GM21723 (cell line): ENCODE data around the gene CRTAC1.

ENCODE experiments used
- ATAC-seq: cut with Tn5 transposase; IDR thresholded peaks from one replicate; pipeline ENCODE4 v1.9.1; 2021; ENCODE audit warnings: mild to moderate bottlenecking, moderate library complexity; ENCODE audit not compliant: unreplicated experiment

CRTAC1 gene

DNA sequence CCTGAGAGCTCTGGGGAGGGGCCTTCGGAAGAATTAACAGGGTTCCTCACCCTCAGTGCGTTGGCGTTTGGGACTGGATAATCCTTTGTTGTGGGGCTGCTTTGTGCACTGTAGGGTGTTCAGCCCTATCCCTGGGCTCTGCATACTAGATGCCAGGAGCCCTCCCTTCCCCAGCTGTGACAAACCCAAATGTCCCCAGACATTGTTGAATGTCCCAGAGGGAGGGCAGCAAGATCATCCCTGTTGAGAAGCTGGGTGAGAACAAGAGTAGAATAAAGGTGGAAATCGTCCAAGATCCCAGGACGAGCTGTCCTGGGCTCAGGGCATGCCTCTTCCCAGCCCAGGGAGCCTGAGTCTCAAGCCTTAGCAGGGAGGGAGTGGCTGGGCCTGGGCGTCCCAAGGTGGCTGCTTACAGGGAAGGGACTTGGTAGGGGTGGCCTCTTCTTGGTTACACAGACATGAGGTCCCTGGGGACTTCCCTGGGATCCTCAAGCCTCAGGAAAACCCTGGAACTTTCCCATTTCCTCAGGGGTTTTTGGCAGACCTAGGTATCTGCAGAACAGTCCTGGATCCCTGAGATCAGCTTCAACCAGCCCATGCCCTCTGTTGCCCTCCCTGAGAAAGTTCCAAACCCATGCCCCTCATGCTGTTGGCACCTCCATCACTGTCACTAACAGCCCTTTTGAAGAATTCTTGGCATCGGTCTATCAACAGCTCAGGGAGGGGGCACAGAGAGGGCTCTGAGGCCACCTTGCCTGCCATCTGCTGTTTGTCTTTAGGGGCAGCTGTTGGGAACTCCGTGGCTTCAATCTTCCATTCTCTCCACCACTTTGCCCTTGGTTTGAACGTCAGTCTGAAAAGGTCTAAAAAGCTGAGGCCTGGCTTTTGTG is 127.0 kb downstream of the CRTAC1 start:
- no peak for ATAC-seq

DNA sequence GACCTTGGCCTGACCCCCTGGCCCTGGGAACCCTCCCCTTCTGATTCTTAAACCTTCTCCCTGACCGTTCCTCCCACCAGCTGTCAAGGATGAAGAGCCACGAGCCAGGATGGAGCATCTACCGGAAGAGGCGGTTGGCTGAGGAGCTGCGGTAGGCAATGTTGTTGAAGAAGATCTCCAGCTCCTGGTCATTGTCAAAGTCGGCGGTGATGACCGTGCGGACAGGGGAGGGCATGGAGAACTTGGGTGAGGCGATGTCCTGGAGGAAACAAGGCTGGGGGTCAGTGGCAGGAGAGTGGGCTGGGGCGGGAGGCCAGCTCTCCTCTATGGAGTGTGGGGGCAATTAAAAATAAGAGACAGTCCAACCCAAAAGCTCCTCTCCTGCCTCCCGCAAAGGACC is 129.0 kb downstream of the CRTAC1 start:
- ATAC-seq, result no peak

DNA sequence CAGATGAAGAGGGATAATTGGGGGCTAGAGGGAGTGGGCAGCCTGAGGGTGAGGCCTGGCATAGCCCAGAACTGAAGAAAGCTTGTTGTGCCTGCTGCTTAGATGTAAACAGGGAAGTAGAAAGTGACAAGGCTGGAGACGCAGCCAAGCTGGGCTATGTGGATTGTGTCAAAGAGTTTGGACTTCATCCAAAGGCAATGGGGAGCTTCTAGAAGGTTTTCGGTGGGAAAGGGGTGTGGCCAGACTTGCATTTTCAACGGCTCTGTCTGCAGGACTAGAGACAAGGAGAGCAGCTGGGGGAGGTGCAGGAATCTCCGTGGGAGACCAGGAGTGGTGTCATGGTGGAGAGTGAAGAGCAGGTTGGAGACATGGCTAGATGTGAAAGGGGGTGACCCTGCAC is 132.0 kb downstream of the CRTAC1 start:
- ATAC-seq, result no peak

GRCh38 chr10:97896756-97897358 is 133.6 kb downstream of the CRTAC1 start:
- ATAC-seq, result no peak

- ATAC-seq, result no peak
Observed at GRCh38 chr10:97895915-97896314, 134.5 kb downstream of the CRTAC1 start.

DNA sequence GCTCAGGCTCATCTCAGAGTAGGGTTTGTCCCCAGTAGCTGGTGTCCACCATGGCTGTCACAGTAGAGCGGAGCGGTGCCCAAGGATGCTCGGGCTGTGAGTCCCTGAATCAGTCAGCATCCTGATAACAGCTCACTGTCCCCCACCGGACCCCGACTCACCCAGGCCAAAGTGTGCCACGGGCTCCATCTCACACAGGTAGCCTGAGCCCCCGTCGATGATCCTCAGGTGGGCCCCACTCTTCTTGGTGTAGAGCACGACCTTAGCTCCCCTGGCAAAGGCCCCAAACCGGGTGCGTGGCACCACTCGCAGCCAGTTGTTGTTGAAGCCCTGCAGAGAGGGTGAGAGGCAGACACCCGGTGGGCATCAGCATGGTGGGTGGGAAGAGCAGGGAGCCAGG is 135.3 kb downstream of the CRTAC1 start:
- ATAC-seq, result no peak

GRCh38 chr10:97894092-97894491 is 136.3 kb downstream of the CRTAC1 start:
- no peak for ATAC-seq

- no peak for ATAC-seq
Observed at GRCh38 chr10:97892939-97893338, 137.5 kb downstream of the CRTAC1 start.

GRCh38 chr10:97892506-97892905 is 137.9 kb downstream of the CRTAC1 start:
- no peak for ATAC-seq

DNA sequence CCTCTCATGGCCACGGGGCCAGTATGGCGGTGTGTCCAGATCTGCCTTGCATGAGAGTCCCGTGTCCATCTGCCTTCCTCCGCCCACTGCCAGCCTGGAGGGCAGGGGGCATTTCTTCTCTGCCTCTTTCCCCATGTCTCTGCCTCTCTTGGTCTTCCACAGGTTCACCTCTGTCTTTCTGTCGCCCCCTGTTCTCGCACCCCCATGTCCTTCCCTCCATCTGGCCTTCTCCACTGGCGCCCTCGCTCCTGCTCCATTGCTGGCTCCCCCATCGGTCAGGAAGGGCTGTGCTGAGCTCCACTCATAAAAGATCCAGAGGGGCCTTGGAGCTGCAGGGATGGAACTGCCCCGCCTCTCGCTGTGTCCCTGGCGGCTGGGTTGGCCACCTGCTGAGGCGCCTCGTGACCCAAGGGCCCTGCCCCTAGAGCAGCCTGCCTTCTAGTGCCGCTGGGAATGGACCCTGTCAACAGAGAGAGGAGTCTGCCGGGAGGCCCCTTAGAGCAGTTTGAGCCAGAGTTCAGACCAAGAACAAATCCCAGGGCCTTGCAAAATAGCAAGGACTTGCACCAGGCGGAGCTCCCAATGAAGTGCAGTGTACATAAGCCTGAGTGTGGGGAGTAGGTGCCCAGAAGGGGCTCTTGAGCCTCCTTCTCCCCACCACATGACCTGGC is 138.8 kb downstream of the CRTAC1 start:
- no peak for ATAC-seq

- no peak for ATAC-seq
Observed at GRCh38 chr10:97889461-97890265, 140.8 kb downstream of the CRTAC1 start.

- no peak for ATAC-seq
Observed at GRCh38 chr10:97888641-97889262, 141.7 kb downstream of the CRTAC1 start.

DNA sequence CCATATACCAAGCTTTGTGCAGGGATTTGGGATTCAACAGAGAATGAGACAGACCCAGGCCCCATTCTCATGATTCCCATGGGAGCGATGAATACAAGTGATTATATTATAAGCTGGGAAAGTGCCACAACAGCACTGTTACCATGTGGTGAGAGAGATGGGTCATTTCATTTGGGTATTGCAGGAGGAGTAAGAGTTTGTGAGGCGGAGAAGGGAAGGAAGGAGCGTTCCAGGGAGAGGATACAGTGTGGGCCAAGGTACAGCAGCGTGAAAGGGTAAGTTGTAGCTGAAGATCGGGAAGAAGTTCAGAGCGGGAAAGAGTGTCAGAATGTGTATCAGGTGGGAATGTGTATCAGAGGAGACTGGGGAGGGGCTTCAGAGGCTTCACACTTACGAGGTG is 142.3 kb downstream of the CRTAC1 start:
- no peak for ATAC-seq

DNA sequence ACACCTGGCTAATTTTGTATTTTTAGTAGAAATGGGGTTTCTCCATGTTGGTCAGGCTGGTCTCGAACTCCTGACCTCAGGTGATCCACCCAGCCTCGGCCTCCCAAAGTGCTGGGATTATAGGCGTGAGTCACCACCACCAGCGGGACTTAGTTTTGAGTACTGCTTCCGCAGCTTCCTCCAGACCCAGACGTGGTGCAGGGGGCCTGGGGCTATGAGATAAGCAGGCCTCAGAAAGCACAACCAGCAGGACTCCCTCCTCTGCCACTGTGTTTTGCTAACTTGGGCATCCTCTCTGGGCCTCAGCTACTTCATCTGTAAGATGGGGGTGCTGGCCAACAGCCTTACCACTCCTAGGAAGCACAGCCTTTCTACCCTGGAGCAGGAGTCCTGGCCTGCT is 143.0 kb downstream of the CRTAC1 start:
- ATAC-seq, result no peak

DNA sequence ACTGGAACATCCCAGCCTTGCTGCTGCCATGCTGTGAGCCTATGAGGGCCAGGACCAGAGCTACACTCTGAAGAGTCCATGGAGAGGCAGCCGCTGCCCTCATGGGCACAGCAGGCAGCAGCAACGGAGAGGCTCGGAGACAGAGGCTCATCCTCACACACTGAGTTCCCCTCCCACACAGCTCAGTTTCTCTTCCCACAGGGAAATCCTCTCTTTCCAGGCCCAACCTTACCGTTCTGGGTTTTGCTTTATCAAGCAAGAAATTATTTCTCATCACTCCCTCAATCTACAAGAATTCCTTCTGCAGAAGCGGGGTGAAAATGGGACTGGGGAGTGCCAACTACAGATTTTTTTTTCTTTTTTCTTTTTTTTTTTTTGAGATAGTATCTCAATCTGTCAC is 144.1 kb downstream of the CRTAC1 start:
- ATAC-seq, result no peak

GRCh38 chr10:97883092-97883485 is 147.3 kb downstream of the CRTAC1 start:
- no peak for ATAC-seq

DNA sequence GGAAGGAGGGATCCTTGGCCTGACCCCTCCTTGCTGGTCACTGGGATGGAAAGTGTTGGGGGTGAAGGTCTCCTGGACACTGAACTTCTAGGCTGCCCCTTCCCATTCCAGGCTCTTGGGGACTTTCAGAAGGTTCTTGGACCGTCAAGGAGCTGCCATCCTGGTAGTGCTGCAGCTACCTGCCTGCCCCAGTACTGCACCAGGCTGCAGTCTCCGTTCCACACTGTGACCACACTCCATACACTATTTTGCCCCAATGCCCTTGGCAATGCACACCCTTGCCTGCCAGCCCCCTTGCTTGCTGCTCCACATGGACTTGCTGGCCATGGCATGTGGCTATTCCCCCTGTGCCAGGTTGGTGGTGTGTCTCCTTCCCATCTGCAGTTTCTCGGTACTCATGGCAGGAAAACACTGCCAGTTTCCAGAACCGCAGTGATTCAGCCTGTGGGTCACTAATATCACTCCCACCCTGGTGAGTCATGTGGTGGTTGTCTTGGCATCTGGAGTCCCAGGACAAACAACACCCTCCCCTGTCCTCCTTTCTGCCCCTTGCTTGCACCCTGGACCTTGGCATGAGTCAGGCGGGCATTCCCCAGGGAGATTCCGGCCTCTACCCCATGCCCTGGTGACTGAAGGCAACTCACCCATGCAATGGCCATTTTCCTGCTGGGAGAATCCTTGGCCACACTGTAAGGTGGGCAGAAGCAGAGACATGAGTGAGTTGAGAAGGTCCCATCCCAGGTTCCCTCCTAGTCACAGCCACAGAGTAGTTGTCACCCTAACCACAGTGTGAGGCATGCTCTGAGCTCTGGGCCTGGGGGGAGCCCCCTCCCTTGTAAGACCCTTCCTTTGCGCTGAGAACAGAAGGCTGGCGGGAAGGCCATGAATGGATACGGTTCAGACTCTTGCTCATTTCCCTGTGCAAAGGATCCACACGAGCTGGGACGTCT is 148.0 kb downstream of the CRTAC1 start:
- no peak for ATAC-seq

- no peak for ATAC-seq
Observed at GRCh38 chr10:97880109-97880508, 150.3 kb downstream of the CRTAC1 start.

GRCh38 chr10:97879241-97879640 is 151.2 kb downstream of the CRTAC1 start:
- no peak for ATAC-seq

- no peak for ATAC-seq
Observed at GRCh38 chr10:97876402-97876801, 154.0 kb downstream of the CRTAC1 start.
